H1 (cell line): Measurements from ENCODE around the gene SPATS2. TPM values are rescaled to one million over a fixed set of nuclear protein-coding genes. Genes with fewer than 3 reads are reported as not detected.

Experiments
- ATF2 ChIP-seq: IDR thresholded peaks from 2 replicates; pipeline ENCODE4 v1.6.1; 2012; ENCODE audit warnings: low read length, inconsistent platforms
- CTCF ChIP-seq, 3 experiments: IDR thresholded peaks; 1 replicate in 2 of 3; 2 replicates in 1 of 3; pipeline versions ENCODE4 v1.5.1 to v1.6.1; 2011; ENCODE audit warnings: low read length in 3 of 3, mild to moderate bottlenecking in 3 of 3, inconsistent platforms in 2 of 3, low read depth in 1 of 3, moderate library complexity in 1 of 3; ENCODE audit not compliant: insufficient read depth in 1 of 3; ENCODE audit errors: control extremely low read depth in 1 of 3
- TCF12 ChIP-seq: IDR thresholded peaks from 2 replicates; pipeline ENCODE4 v1.6.1; 2011; ENCODE audit warnings: low read depth, mild to moderate bottlenecking, low read length
- YY1 ChIP-seq: IDR thresholded peaks from 2 replicates; pipeline ENCODE4 v1.6.1; 2011; ENCODE audit warnings: low read depth, mild to moderate bottlenecking, low read length
- polyA plus RNA-seq, 7 experiments: library from polyadenylated mRNA; depleted of rRNA in 3 of 7; stranded (reverse) in 5 of 7; unstranded in 2 of 7; fragments of >200 nt in 5 of 7; fragments of 200-250 nt in 2 of 7; gene quantifications; 1 replicate in 5 of 7; 2 replicates in 1 of 7; 4 replicates in 1 of 7; pipeline versions ENCODE4 v1.2.1 to v1.2.3, GENCODE V29; 2011 to 2013; ENCODE audit warnings: missing spikeins in 2 of 7, mixed read lengths in 2 of 7
- total RNA-seq: library from RNA; stranded (reverse); fragmentation: NEBNext Ultra II Directional; extraction: Animal tissue kit (Norgen Biotek cat#: 25700); gene quantifications from 2 replicates; pipeline ENCODE4 v1.2.1, GENCODE V29; 2021

SPATS2 gene
- total and polyA plus RNA-seq, 2 of the 8 experiments (the other 6 are each of a cell fraction or from before 2014, with no cell fraction given): 19.2 to 24.5 TPM

- TF ChIP-seq CTCF (IDR thresholded peaks at IDR 0.05; ENCODE audit: control extremely low read depth in 1 of 3, insufficient read depth in 1 of 3, low read depth in 1 of 3, low read length in 3 of 3): no peak
- TF ChIP-seq ATF2: no peak
- no peak for TF ChIP-seq TCF12
- no peak for TF ChIP-seq YY1
Observed at GRCh38 chr12:49322367-49322707, 44.9 kb upstream of the SPATS2 start (continued).
